ENCODE measurements around the gene NRXN3.

The NRXN3 gene

GRCh38 chr14:79728331-79728730 is 1558.2 kb downstream of the NRXN3 start (continued):
- TF ChIP-seq ZNF639 (tag by site-specific recombination; IDR thresholded peaks at IDR 0.05) (no peak), ZNF16 (tag by site-specific recombination; IDR thresholded peaks at IDR 0.05; ENCODE audit: low read depth) (no peak), HOXC10 (CRISPR knock-in tag; IDR thresholded peaks at IDR 0.05) (no peak), BCL11B (tag by site-specific recombination; IDR thresholded peaks at IDR 0.05; ENCODE audit: low read depth) (no peak)

- POLR2A ChIA-PET = no interaction called here
- no peak overlapping the region for H3K27ac ChIP-seq (ENCODE audit: extremely low read depth, low read depth, low read length)
- H3K9me3 ChIP-seq (ENCODE audit: control insufficient read depth, insufficient read depth, low read depth, low read length) = no peaks in the 10 kb centered on the region
- H3K4me1 ChIP-seq (ENCODE audit: control insufficient read depth, insufficient read depth, low read length) = no peaks in the 10 kb centered on the region
- CTCF ChIA-PET = no interaction called here
- TF ChIP-seq ZNF510 (tag by site-specific recombination; IDR thresholded peaks at IDR 0.05; ENCODE audit: insufficient replicate concordance) = no peak
- TF ChIP-seq ZNF404 (tag by site-specific recombination; IDR thresholded peaks at IDR 0.05) = no peak
- TF ChIP-seq ZBTB26 (tag by site-specific recombination; optimal IDR thresholded peaks at IDR 0.05) = no peak
- TF ChIP-seq KLF16 (tag by site-specific recombination; IDR thresholded peaks at IDR 0.05) = no peak
- no peak for TF ChIP-seq ZFP37 (tag by site-specific recombination; IDR thresholded peaks at IDR 0.05)
- no peak for TF ChIP-seq ZNF645 (tag by site-specific recombination; IDR thresholded peaks at IDR 0.05)
- no peak for TF ChIP-seq PRDM6 (tag by site-specific recombination; IDR thresholded peaks at IDR 0.05)
- no peak for TF ChIP-seq ZNF211 (tag by site-specific recombination; IDR thresholded peaks at IDR 0.05; ENCODE audit: low read depth)
- TF ChIP-seq ZNF830 (tag by site-specific recombination; IDR thresholded peaks at IDR 0.05; ENCODE audit: low read depth) = no peak
- no peak for TF ChIP-seq KLF17 (tag by site-specific recombination; IDR thresholded peaks at IDR 0.05)
- TF ChIP-seq HIC1 (tag by site-specific recombination; IDR thresholded peaks at IDR 0.05) = no peak
- no peaks in the 10 kb centered on the region for H3K36me3 ChIP-seq (ENCODE audit: control insufficient read depth in 2 of 2, insufficient read depth in 1 of 2, low read length in 2 of 2)
- H3K4me3 ChIP-seq (ENCODE audit: low read depth, low read length) = no peak overlapping the region
Measured at GRCh38 chr14:79729731-79730130, 1559.6 kb downstream of the NRXN3 start.

GRCh38 chr14:79730196-79730595 is 1560.0 kb downstream of the NRXN3 start:
- no peaks in the 10 kb centered on the region for H3K36me3 ChIP-seq (ENCODE audit: control insufficient read depth in 2 of 2, insufficient read depth in 1 of 2, low read length in 2 of 2)
- H3K27ac ChIP-seq (ENCODE audit: extremely low read depth, low read depth, low read length) = no peak overlapping the region
- no peaks in the 10 kb centered on the region for H3K4me1 ChIP-seq (ENCODE audit: control insufficient read depth, insufficient read depth, low read length)
- CTCF ChIA-PET = no interaction called here
- H3K9me3 ChIP-seq (ENCODE audit: control insufficient read depth, insufficient read depth, low read depth, low read length) = no peaks in the 10 kb centered on the region
- no peak overlapping the region for H3K4me3 ChIP-seq (ENCODE audit: low read depth, low read length)
- POLR2A ChIA-PET = no interaction called here
- TF ChIP-seq ZBTB44 (tag by site-specific recombination; IDR thresholded peaks at IDR 0.05) (no peak), KLF10 (tag by site-specific recombination; IDR thresholded peaks at IDR 0.05) (no peak), YY2 (tag by site-specific recombination; IDR thresholded peaks at IDR 0.05) (no peak), ZNF10 (tag by site-specific recombination; IDR thresholded peaks at IDR 0.05) (no peak), ZNF529 (tag by site-specific recombination; IDR thresholded peaks at IDR 0.05; ENCODE audit: insufficient replicate concordance) (no peak), CTCF (tag by site-specific recombination; IDR thresholded peaks at IDR 0.05) (no peak)
